Measurements from ENCODE around the gene GPR33. TPM values are rescaled to one million over a fixed set of nuclear protein-coding genes. Genes with fewer than 3 reads are reported as not detected.

Gene GPR33
- total RNA-seq, 2 donors from 2014 or later, result not detected

DNA sequence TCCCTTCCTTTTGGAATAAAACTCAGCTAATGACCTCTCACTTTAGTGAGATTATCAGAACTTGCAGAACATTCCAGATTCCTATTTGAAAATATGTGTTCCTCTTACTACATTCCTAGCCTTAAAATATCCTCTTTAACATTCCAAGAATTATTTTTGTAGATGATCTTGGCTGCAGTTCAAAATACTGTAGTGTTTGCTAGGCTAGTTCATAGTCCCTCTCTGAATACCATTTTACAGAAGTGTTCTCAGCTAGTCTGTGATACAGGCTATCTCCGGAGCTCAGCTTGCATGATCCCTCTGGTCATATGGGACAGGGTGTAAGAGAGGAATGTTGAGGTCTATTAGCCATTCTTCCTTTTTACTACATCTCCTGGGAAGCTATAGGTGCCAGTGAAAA lies 17.6 kb upstream of the GPR33 start:
- Mint-ChIP-seq H3K36me3 (ENCODE audit: low read depth) (no peaks in the 10 kb centered on the region), H3K27ac (no peak overlapping the region)

DNA sequence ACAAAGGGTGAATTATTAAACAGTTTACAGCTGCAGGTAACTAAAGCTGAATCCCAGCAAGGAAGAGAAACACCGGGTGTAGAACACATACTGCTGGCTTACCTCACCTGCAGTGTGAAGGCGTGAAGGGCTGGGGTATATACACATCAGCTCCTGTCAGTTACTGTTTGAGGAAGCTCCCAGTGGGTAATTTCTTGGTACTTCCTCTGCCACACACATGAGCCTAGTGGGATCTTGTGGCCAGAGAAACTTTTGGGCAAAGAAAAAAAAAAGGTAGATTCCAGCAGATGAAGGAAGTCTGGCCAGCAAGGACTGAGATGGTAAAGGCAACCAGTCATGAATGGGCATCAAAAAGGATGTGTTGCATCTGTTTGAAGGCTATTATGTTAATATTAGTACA lies 14.0 kb upstream of the GPR33 start:
- TF ChIP-seq, protein P1, sequence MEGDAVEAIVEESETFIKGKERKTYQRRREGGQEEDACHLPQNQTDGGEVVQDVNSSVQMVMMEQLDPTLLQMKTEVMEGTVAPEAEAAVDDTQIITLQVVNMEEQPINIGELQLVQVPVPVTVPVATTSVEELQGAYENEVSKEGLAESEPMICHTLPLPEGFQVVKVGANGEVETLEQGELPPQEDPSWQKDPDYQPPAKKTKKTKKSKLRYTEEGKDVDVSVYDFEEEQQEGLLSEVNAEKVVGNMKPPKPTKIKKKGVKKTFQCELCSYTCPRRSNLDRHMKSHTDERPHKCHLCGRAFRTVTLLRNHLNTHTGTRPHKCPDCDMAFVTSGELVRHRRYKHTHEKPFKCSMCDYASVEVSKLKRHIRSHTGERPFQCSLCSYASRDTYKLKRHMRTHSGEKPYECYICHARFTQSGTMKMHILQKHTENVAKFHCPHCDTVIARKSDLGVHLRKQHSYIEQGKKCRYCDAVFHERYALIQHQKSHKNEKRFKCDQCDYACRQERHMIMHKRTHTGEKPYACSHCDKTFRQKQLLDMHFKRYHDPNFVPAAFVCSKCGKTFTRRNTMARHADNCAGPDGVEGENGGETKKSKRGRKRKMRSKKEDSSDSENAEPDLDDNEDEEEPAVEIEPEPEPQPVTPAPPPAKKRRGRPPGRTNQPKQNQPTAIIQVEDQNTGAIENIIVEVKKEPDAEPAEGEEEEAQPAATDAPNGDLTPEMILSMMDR (conservative IDR thresholded peaks at IDR 0.05), result no peak
- H3K36me3 Mint-ChIP-seq (ENCODE audit: low read depth), result no peaks in the 10 kb centered on the region
- H3K27ac Mint-ChIP-seq, result no peak overlapping the region
- no peaks in the 10 kb centered on the region for H3K36me3 ChIP-seq (ENCODE audit: control insufficient read depth, insufficient read depth, low read length)
- no peak overlapping the region for H3K9ac ChIP-seq (ENCODE audit: extremely low read depth, low read length, poor library complexity, severe bottlenecking)
- H3K27me3 ChIP-seq (ENCODE audit: control insufficient read depth, insufficient read depth, low read length, poor library complexity, severe bottlenecking), result no peaks in the 10 kb centered on the region
- 88% methylated on average over 2 of the region's 2 CpGs; no CpG with 5 or more reads in 1 of the 2 experiments for WGBS, 2 experiments (ENCODE audit: insufficient coverage in 1 of 2, insufficient read length in 1 of 2)
- peaks cover 9% of the 10 kb centered on the region for H3K9me3 Mint-ChIP-seq
- H3K27ac ChIP-seq (ENCODE audit: low read depth, low read length), result no peak overlapping the region
- no peak for DNase-seq
- no peaks in the 10 kb centered on the region for H3K4me1 Mint-ChIP-seq
- H3K4me3 ChIP-seq (ENCODE audit: low read length), result no peak overlapping the region
- H3K9me3 ChIP-seq (ENCODE audit: control insufficient read depth, low read length), result no peaks in the 10 kb centered on the region
- H3K4me3 Mint-ChIP-seq, result no peak overlapping the region
- no peaks in the 10 kb centered on the region for H3K27me3 Mint-ChIP-seq (ENCODE audit: insufficient read depth)
- no peaks in the 10 kb centered on the region for H3K4me1 ChIP-seq (ENCODE audit: control insufficient read depth, insufficient read depth, low read length)

More for the DNA sequence above, 17.6 kb upstream of the GPR33 start:
- Mint-ChIP-seq H3K9me3 (no peaks in the 10 kb centered on the region), H3K27me3 (ENCODE audit: insufficient read depth) (no peaks in the 10 kb centered on the region), H3K4me3 (no peak overlapping the region), H3K4me1 (no peaks in the 10 kb centered on the region)
- Histone ChIP-seq H3K27me3 (ENCODE audit: control insufficient read depth, insufficient read depth, low read length, poor library complexity, severe bottlenecking) (no peaks in the 10 kb centered on the region), H3K9ac (ENCODE audit: extremely low read depth, low read length, poor library complexity, severe bottlenecking) (no peak overlapping the region), H3K4me1 (ENCODE audit: control insufficient read depth, insufficient read depth, low read length) (no peaks in the 10 kb centered on the region), H3K27ac (ENCODE audit: low read depth, low read length) (no peak overlapping the region), H3K4me3 (ENCODE audit: low read length) (no peak overlapping the region), H3K36me3 (ENCODE audit: control insufficient read depth, insufficient read depth, low read length) (no peaks in the 10 kb centered on the region), H3K9me3 (ENCODE audit: control insufficient read depth, low read length) (no peaks in the 10 kb centered on the region)
- TF ChIP-seq, protein P1 (conservative IDR thresholded peaks at IDR 0.05), result no peak
- 100% methylated on average over 1 of the region's 1 CpG; no CpG with 5 or more reads in 1 of the 2 experiments for WGBS, 2 experiments (ENCODE audit: insufficient coverage in 1 of 2, insufficient read length in 1 of 2)
- no peak for DNase-seq

DNA sequence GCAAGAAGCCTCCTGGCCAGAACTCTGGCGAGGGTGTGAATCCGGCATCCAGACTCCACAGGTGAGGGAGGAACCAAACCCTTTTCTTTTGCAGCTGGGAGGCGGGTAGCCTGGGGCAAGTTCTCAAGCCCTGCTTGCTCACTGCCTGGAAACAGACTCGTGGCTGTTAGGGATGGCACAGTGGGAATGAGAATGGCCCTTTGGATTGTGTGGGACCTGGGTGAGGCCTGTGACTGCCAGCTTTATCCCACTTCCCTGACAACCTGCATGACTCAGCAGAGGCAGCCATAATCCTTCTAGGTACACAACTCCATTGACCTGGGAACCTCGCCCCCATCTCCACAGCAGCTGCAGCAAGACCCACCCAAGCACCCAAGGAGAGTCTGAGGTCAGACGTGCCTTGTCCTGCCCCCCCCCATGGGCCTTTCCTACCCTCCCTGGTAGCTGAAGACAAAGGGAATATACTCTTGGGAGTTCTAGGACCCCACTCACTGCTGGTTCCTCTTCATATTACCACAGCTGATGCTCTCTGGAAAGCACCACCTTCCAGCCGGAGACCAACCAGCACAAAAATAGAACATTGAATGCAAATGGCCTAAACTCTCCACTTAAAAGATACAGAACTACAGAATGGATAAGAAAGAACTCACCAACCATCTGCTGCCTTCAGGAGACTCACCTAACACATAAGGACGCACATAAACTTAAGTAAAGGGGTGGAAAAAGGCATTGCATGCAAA lies 5.1 kb upstream of the GPR33 start:
- Histone ChIP-seq H3K9me3 (ENCODE audit: control insufficient read depth, low read length) (no peaks in the 10 kb centered on the region), H3K36me3 (ENCODE audit: control insufficient read depth, insufficient read depth, low read length) (no peaks in the 10 kb centered on the region), H3K4me1 (ENCODE audit: control insufficient read depth, insufficient read depth, low read length) (peaks cover 5% of the 10 kb centered on the region), H3K4me3 (ENCODE audit: low read length) (no peak overlapping the region), H3K27ac (ENCODE audit: low read depth, low read length) (no peak overlapping the region), H3K9ac (ENCODE audit: extremely low read depth, low read length, poor library complexity, severe bottlenecking) (no peak overlapping the region), H3K27me3 (ENCODE audit: control insufficient read depth, insufficient read depth, low read length, poor library complexity, severe bottlenecking) (no peaks in the 10 kb centered on the region)
- Mint-ChIP-seq H3K9me3 (peaks cover 11% of the 10 kb centered on the region), H3K27ac (no peak overlapping the region), H3K4me1 (peaks cover 6% of the 10 kb centered on the region), H3K4me3 (no peak overlapping the region), H3K27me3 (ENCODE audit: insufficient read depth) (no peaks in the 10 kb centered on the region), H3K36me3 (ENCODE audit: low read depth) (no peaks in the 10 kb centered on the region)
- 93% methylated on average over 2 to 8 of the region's 8 CpGs for WGBS, 2 experiments (ENCODE audit: insufficient coverage in 1 of 2, insufficient read length in 1 of 2)
- TF ChIP-seq, protein P1 (conservative IDR thresholded peaks at IDR 0.05), result no peak
- DNase-seq, result peak; percentile 47

All from endodermal cell (in vitro differentiated cells).